ENCODE data around the gene LINS1.

LINS1 gene

DNA sequence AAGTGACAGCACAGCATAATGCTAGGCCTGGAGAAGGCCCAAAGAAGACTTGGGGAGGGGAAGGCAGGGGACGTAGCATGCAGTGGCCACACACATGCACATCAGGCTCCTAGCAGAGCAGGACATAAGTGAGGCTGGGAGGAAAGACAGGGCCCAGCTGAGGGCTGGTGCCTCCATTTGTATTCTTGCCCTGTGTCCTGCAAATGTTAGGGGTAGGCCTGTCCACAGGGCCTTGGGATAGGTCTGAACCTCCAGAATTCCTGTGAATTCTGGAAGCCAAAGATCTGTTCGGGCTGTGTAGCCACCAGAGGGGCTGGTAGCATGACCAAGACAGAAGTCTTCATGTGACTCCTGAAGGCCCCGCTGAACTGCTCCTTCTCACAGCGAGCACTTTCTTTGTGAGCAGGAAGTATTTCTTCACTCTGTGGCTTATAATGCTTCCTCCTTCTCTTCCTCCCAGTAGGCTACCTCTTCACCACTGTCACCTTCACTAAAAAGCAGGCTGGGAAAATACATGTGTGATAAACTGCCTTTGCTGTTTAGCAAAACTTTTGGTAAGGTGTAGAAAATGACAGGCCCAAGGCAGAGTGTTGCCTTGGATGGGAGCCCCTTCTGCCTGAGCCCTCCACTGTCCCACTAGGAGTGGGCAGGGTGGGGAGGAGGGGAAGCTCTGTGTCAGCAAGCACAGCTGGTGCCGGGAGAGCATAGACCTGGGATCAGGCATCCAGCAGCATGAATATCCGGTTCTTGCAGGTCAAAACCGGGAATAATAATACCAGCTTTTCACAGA lies 81.7 kb downstream of the LINS1 start:
- TF ChIP-seq, protein P1, sequence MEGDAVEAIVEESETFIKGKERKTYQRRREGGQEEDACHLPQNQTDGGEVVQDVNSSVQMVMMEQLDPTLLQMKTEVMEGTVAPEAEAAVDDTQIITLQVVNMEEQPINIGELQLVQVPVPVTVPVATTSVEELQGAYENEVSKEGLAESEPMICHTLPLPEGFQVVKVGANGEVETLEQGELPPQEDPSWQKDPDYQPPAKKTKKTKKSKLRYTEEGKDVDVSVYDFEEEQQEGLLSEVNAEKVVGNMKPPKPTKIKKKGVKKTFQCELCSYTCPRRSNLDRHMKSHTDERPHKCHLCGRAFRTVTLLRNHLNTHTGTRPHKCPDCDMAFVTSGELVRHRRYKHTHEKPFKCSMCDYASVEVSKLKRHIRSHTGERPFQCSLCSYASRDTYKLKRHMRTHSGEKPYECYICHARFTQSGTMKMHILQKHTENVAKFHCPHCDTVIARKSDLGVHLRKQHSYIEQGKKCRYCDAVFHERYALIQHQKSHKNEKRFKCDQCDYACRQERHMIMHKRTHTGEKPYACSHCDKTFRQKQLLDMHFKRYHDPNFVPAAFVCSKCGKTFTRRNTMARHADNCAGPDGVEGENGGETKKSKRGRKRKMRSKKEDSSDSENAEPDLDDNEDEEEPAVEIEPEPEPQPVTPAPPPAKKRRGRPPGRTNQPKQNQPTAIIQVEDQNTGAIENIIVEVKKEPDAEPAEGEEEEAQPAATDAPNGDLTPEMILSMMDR (IDR thresholded peaks at IDR 0.05; ENCODE audit: insufficient read depth, low read length, poor library complexity, severe bottlenecking) = no peak
- no peak for DNase-seq (ENCODE audit: extremely low read depth, insufficient read length)
- H3K27me3 ChIP-seq (replicated peaks; ENCODE audit: control insufficient read depth, insufficient read depth, low read length) = no peaks in the 10 kb centered on the region; the same call in 1 of the 2 replicates
- H3K36me3 ChIP-seq (ENCODE audit: control insufficient read depth, insufficient read depth, low read length) = no peaks in the 10 kb centered on the region
- H3K4me3 ChIP-seq (replicated peaks; ENCODE audit: low read depth, low read length) = no peak overlapping the region

DNA sequence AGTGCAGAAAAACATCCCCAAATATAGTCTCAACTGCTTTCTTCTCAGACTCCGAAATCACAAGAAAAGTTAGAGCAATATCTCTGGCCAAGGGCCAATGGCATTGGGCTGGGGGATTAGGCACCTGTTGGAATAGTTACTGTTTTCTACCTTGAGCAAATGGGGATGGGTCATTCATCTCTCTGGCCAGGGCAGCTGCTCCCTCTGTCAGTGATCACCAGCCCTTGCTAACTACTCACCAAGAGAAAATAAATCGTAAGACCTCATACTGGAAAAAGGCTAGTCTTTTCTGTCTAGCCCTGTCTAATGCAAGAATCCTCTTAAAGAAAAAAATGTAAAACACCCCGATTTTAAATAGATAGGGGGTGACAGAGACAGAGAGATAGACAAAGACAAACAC lies 84.1 kb downstream of the LINS1 start:
- Histone ChIP-seq H3K4me3 (replicated peaks; ENCODE audit: low read depth, low read length) (no peak overlapping the region), H3K36me3 (ENCODE audit: control insufficient read depth, insufficient read depth, low read length) (no peaks in the 10 kb centered on the region), H3K27me3 (replicated peaks; ENCODE audit: control insufficient read depth, insufficient read depth, low read length) (no peaks in the 10 kb centered on the region; the same call in 1 of the 2 replicates)
- TF ChIP-seq, protein P1 (IDR thresholded peaks at IDR 0.05; ENCODE audit: insufficient read depth, low read length, poor library complexity, severe bottlenecking) = no peak
- no peak for DNase-seq (ENCODE audit: extremely low read depth, insufficient read length)
